Umbilical cord (tissue), 2 donors: ENCODE measurements around the gene KRTAP5-3. TPM values are rescaled to one million over a fixed set of nuclear protein-coding genes. Genes with fewer than 3 reads are reported as not detected.
A peak's percentile ranks its signal among the peaks of the same experiment; 100 is the strongest.

ENCODE experiments used
- DNase-seq: peaks from one replicate; pipeline ENCODE4 v3.0.0-alpha.2; 2015; ENCODE audit warnings: low spot score
- total RNA-seq: library from RNA; depleted of rRNA; stranded (reverse); fragments of >200 nt; gene quantifications from one replicate; pipeline ENCODE4 v1.2.3, GENCODE V29; 2014; ENCODE audit warnings: low replicate concordance; ENCODE audit not compliant: insufficient read depth

The KRTAP5-3 gene
- total RNA-seq, 1 donor from 2014 or later, result not detected

DNA sequence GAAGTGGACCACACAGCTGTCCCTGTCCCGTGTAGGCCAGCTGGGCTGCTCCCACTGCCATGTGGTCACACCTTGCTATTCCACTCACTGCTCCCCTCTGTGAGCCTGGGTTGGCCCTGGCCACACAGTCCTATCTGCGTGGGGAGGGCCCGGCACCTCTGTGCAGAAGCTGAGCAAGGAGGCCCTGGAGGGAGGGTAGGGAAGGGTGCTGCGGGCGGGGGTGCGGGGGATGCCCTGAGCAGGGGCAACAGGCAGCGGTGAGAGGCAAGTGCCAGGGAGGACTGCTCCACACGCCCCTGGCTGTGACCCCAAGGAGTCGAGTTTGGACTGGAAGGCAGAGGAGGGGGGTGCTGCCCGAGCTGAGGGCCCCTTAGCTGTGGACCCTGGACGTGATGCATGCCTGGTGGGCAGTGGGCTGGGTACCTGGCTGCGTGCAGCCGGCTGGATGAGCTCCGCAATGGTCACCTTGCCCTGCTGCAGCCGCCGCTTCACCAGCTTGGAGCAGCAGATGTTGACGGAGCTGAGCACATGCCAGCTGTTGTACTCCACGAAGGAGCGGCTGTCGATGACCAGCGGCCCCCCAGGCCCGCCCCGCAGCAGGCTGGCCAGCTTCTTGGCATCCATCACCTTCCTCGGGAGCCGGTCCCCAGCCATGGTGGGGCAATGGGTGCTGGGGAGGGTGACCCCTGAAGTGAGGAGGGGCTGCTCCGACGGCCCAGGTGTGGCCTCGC, 42.9 kb downstream of the KRTAP5-3 start:
- DNase-seq, result no peak

GRCh38 chr11:1564535-1565172, 43.6 kb downstream of the KRTAP5-3 start:
- DNase-seq, result peak; percentile 88

DNA sequence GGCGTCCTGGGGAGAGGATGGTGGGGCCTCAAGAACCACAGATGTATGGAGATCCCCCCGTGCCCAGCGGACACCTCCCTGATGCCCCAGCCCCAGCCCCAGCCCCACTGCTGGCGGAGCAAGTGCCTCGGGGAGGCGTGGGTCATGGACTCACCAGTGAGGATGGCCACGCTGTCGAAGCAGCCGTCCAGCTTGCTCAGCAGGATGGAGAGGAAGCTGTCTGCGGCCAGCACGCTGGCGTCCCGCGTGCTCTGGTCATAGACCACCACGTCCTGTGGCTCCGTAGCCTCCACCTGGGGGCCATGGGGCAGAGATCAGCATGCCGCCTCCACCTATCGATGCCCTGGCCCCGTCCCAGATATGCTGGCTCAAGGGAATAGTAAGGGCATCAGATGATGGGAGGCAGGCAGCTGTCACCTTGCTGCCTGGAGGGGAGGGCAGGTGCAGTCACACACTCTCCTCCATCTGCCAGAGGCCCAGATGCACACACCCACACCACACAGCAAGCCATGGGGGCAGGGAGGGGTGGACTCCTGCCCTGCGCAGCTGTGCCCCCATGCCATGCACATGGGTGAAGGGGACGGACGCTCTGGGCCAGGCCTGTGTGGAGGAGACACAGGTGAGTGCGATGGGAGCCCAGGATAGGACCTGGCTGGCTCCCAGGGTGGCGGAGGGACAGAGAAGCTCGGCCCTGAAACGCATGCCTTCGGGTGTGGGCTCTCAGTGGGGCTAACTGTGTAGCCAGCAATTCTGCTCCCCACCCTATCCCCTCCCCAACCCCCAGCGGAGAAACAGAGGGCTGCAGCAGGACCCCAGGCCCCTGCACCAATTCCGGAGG, 44.3 kb downstream of the KRTAP5-3 start:
- no peak for DNase-seq

DNA sequence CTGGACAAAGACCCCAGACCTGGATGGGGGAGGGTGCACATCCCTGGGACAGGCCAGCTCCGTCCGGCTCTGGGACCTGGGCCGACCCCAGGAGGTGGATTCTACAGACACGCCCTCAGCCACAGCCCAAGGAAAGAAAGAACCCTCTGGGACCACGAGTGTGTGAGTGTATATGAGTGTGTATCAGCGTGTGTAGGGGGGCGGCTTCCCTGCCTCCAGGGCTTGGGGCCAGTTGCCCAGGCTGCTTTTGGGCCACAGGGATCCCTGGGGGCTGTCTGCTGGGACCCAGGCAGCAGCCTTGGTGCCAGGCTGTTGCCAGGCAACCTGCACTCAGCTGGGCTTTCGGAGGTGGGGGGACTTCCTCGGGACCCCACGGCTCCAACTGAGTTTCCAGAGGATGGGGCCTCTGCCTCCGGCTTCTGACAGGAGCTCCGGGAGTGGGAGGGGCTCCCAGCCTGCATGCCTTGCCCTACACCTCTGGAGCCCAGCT, 45.1 kb downstream of the KRTAP5-3 start:
- no peak for DNase-seq

DNA sequence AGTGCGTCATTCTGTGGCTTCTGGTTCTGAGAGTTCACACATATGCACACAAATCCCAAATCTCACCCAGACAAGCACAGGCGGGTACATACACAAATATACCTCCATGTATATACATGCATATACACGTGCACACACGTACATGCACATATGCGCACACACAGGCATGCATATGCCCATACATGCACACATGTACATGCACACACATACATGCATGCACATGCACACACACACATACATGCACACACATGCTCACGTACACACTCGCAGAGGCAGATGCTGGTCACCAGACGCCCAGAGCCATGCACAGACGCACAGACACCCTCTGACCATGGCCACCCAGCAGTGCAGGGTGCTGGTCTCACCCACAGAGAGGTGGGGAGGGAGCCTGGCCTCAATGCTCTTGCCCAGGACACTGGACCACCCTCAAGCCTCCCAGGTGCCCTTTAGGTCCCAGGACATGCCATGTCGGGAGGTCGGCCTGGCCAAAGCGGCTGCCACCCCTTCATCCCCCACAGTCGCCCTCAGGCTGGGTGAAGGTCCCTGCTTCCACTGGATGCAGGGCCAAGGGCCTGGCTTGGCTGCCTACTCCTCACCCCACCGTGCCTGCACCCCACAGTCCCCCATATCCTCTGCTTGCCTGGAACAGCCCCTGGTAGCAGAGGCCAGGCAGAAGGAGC, 45.7 kb downstream of the KRTAP5-3 start:
- DNase-seq, result no peak

- no peak for DNase-seq
These were observed 46.3 kb downstream of the KRTAP5-3 start for GRCh38 chr11:1561955-1562354.

DNA sequence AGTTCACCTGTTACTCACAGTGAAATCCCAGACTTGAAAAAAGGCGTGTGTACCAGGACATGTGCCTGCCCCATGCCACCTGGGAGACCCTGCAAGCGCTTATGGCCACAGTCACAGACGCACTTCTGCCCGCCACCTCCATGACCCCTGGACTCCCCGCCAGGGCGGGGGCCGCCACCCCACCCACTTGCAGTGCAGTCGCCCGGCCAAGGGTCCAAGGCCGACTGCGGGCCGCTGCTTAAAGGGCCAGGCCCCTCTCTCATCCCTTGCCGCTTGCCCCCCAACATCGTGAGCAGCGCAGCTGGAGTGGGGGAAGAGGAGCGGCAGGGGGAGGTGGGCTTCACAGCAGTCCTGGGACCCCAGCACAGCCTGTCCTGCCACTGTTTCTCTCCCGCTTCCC, 47.0 kb downstream of the KRTAP5-3 start:
- no peak for DNase-seq

DNA sequence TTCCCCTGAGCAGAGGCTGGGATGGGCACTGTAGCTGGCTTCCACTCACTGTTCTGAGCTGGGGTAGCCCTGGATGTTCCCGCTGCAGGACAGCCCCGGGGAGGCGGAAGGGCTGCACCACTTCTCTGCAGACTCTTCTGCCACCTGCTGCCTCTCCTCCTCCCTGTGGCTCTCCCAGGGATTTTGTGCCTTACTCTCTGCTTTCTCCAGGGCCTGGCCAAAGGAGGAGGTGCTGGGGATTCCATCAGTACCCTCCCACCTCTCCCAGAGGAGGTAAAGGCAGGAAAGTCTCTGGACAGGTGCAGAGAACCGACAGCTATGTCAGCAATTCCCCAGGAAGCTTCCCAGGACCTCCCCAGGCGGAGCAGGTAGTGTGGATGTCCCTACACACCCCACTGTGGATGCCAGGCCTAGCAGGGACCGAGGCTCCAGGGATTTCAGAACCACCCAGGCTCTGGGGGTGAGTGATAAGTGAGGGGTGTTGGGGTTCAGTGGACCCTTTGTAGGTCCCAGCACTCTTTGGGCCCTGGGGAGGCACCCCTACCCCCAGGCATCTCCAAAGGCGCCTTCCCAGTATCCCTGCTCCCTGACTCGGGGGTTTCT, 47.5 kb downstream of the KRTAP5-3 start:
- no peak for DNase-seq

DNA sequence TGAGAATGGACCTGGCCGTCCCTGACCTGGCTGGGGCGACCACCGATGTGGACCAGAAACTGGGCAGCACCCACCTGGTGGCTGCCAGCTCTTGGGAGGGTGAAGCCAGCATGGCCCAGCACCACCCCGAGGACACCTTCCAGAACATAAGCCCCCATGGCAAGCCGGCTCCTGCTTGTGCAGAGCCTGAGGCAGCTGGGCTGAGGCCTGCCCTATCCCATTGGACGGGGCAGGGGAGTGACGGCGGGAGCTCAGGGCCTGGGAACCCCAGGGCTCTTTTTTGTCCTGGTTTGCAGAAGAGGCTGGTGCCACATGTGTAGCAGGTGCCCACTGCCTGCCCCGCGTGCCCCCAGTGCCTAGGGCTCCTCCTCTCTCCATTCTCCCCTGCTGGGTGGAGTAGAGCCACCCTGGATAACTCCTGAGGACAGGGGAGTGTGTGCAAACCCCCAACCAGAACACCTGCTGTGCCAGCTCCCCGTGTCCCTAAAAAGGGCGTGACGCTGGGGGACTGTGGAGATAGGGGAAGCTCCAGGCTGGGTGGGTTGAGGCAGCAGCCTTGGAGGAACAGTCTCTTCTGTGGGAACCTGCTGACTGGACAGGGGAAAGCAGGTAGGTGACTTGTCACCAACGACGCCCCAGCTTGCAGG, 48.1 kb downstream of the KRTAP5-3 start:
- no peak for DNase-seq

GRCh38 chr11:1559111-1559951, 48.9 kb downstream of the KRTAP5-3 start:
- peak; percentile 83 for DNase-seq

DNA sequence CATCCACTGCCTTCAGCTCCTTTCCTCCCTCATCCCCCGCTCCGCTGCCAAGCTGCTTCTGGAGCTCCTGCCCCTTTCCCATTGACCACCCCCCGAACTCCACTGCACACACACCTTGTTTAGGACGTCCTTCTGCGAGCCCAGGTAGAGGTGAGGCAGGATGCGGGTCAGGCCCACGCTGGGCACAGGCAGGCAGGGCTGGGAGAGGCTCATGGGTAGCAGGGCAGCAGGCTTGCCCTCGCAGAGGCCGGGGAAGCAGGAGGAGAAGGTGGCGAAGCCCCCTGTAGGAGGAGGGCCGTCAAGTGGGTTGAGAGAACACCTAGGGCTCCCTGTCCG, 49.5 kb downstream of the KRTAP5-3 start:
- DNase-seq, result no peak

DNA sequence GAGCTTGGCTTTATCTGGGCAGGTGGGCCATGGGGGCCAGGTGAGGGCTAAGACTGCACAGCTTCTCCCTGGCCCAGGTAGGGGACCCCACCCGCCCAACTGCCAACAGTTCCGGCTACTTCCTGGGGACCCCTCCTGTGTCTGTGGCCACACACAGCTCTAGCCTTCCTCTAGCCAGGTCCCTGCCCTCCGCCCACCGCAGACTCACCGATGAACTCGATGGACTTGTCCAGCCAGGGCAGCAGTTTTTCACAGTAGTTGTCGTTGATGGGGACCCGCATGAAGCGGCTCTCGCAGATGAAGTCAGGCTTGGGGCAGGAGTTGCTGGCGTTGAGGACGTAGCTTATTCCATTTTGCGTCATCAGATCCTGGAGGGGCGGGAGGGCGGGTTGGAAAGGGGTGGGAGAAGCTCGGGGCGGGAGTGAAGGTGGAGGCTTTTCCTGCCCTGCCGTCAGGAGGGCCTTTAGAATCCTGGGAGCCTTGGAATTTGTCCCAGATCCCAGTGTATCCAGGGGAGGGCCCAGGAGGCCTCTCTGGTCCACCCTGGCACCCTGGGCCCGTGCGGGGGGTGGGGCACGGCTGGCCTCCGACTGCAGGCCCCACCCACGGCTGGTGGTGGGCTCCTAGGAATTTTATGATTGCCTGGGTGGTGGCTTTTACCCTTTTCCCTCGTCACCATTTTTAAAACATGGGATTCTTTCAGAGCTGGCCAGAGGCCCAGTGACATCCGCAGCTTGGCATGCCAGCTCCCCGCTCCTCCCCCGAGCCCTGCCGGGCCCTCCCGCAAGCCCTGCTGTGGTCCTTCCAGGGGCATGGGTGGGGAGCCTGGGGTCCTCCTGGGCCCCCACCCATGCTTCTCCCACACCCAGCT, 50.1 kb downstream of the KRTAP5-3 start:
- DNase-seq, result peak; percentile 85

Other genes starting within 250 kb of the KRTAP5-3 start
- 2.2 TPM for gene BRSK2, start 218.5 kb downstream of the KRTAP5-3 start, total RNA-seq
- 33.9 TPM for gene MOB2, start 121.7 kb downstream of the KRTAP5-3 start, total RNA-seq
- gene DUSP8, start 36.2 kb downstream of the KRTAP5-3 start, total RNA-seq, result 2.4 TPM
- gene KRTAP5-1, start 23.2 kb downstream of the KRTAP5-3 start, total RNA-seq, result not detected
- gene KRTAP5-2, start 10.2 kb downstream of the KRTAP5-3 start, total RNA-seq, result not detected
- gene KRTAP5-4, start 13.7 kb upstream of the KRTAP5-3 start, total RNA-seq, result not detected
- not detected for gene KRTAP5-5, start 21.3 kb upstream of the KRTAP5-3 start, total RNA-seq
- gene KRTAP5-6, start 88.7 kb upstream of the KRTAP5-3 start, total RNA-seq, result not detected
- gene IFITM10, start 142.1 kb upstream of the KRTAP5-3 start, total RNA-seq, result not detected
- gene CTSD, start 155.5 kb upstream of the KRTAP5-3 start, total RNA-seq, result 64.8 TPM
- gene SYT8, start 226.5 kb upstream of the KRTAP5-3 start, total RNA-seq, result 11.1 TPM
- not detected for gene TNNI2, start 230.5 kb upstream of the KRTAP5-3 start, total RNA-seq
- gene LSP1, start 244.6 kb upstream of the KRTAP5-3 start, total RNA-seq, result 85.5 TPM